ENCODE measurements around the gene USP36. TPM values are rescaled to one million over a fixed set of nuclear protein-coding genes. Genes with fewer than 3 reads are reported as not detected.

The USP36 gene
- total RNA-seq, 6 experiments from 2014 or later, result 12.7 to 27.8 (median 18.7) TPM

GRCh38 chr17:78794864-78795640, 45.6 kb downstream of the USP36 start:
- ATAC-seq, result no peak
- Histone ChIP-seq H3K4me1 (peaks cover 0 to 7% (median 2%) of the 10 kb centered on the region in 4 donors), H3K27me3 (no peaks in the 10 kb centered on the region), H3K9me3 (no peaks in the 10 kb centered on the region), H3K36me3 (peaks cover 5 to 37% (median 7%) of the 10 kb centered on the region in 4 donors), H3K4me3 (no peak overlapping the region), H3K27ac (no peak overlapping the region)
- no peak for DNase-seq
- 90% methylated on average over 13 of the region's 22 CpGs for WGBS (ENCODE audit: insufficient coverage, low coverage, low lambda C conversion rate, missing lambda C conversion rate)
- no peak for TF ChIP-seq CTCF (IDR thresholded peaks at IDR 0.05)
- TF ChIP-seq POLR2A (IDR thresholded peaks at IDR 0.05), result no peak
- intact Hi-C loops (cut with DNase I), result no loop called here

GRCh38 chr17:78794399-78794798, 46.2 kb downstream of the USP36 start:
- H3K9me3 ChIP-seq, result no peaks in the 10 kb centered on the region
- WGBS (ENCODE audit: insufficient coverage, low coverage, low lambda C conversion rate, missing lambda C conversion rate), result 91% methylated on average over 14 of the region's 16 CpGs
- DNase-seq, result no peak
- intact Hi-C loops (cut with DNase I), result no loop called here
- peaks cover 0 to 13% (median 5%) of the 10 kb centered on the region in 4 donors for H3K4me1 ChIP-seq
- H3K27ac ChIP-seq, result no peak overlapping the region
- H3K36me3 ChIP-seq, result peaks cover 4 to 37% (median 7%) of the 10 kb centered on the region in 4 donors
- no peaks in the 10 kb centered on the region for H3K27me3 ChIP-seq
- TF ChIP-seq CTCF (IDR thresholded peaks at IDR 0.05) (no peak), POLR2A (IDR thresholded peaks at IDR 0.05) (no peak)
- no peak for ATAC-seq
- no peak overlapping the region for H3K4me3 ChIP-seq

- Histone ChIP-seq H3K4me3 (no peak overlapping the region), H3K4me1 (peaks cover 0 to 17% (median 7%) of the 10 kb centered on the region in 4 donors), H3K9me3 (no peaks in the 10 kb centered on the region), H3K27me3 (no peaks in the 10 kb centered on the region), H3K27ac (no peak overlapping the region), H3K36me3 (peaks cover 2 to 37% (median 7%) of the 10 kb centered on the region in 4 donors)
- TF ChIP-seq POLR2A (IDR thresholded peaks at IDR 0.05) (no peak), CTCF (IDR thresholded peaks at IDR 0.05) (no peak)
- DNase-seq (no peak), ATAC-seq (no peak)
- intact Hi-C loops (cut with DNase I), result no loop called here
- WGBS (ENCODE audit: insufficient coverage, low coverage, low lambda C conversion rate, missing lambda C conversion rate), result 80% methylated on average over 5 of the region's 6 CpGs
Measured at GRCh38 chr17:78793968-78794367, 46.6 kb downstream of the USP36 start.

GRCh38 chr17:78793415-78793814, 47.2 kb downstream of the USP36 start:
- H3K36me3 ChIP-seq, result peaks cover 2 to 33% (median 6%) of the 10 kb centered on the region in 4 donors
- DNase-seq (no peak), ATAC-seq (no peak)
- TF ChIP-seq POLR2A (IDR thresholded peaks at IDR 0.05) (no peak), CTCF (IDR thresholded peaks at IDR 0.05) (no peak)
- H3K4me3 ChIP-seq, result no peak overlapping the region
- H3K27ac ChIP-seq, result no peak overlapping the region
- WGBS (ENCODE audit: insufficient coverage, low coverage, low lambda C conversion rate, missing lambda C conversion rate), result 62% methylated on average over 5 of the region's 10 CpGs
- H3K27me3 ChIP-seq, result no peaks in the 10 kb centered on the region
- peaks cover 0 to 20% (median 8%) of the 10 kb centered on the region in 4 donors for H3K4me1 ChIP-seq
- no peaks in the 10 kb centered on the region for H3K9me3 ChIP-seq
- intact Hi-C loops (cut with DNase I), result no loop called here

All from right lobe of liver (tissue), 6 donors.